ENCODE results near the gene MEX3D.
"Not testable (repeated sequence)": the region's sequence is repeated elsewhere in the genome, so short reads cannot be mapped to it uniquely, and the experiment has no call there.

MEX3D gene

GRCh38 chr19:1524972-1525325 is 43.2 kb downstream of the MEX3D start:
- DNase-seq (ENCODE audit: insufficient read length, low spot score) (no peak), FAIRE-seq (peak; percentile 31)
- TF ChIP-seq PAX5 (IDR thresholded peaks at IDR 0.05; ENCODE audit: insufficient read depth, low read length, severe bottlenecking) (no peak), SPI1 (IDR thresholded peaks at IDR 0.05; ENCODE audit: low read depth, low read length) (no peak), POLR2A (IDR thresholded peaks at IDR 0.05; ENCODE audit: low read depth, low read length) (no peak), TAF1 (IDR thresholded peaks at IDR 0.05; ENCODE audit: low read depth, low read length) (no peak)

GRCh38 chr19:1524287-1524971 is 43.7 kb downstream of the MEX3D start:
- TF ChIP-seq PAX5 (IDR thresholded peaks at IDR 0.05; ENCODE audit: insufficient read depth, low read length, severe bottlenecking) (no peak), TAF1 (IDR thresholded peaks at IDR 0.05; ENCODE audit: low read depth, low read length) (no peak), POLR2AphosphoS5 (IDR thresholded peaks at IDR 0.05; ENCODE audit: low read depth, low read length) (no peak), POLR2A (IDR thresholded peaks at IDR 0.05; ENCODE audit: low read depth, low read length) (no peak), POU2F2 (IDR thresholded peaks at IDR 0.05; ENCODE audit: low read depth, low read length) (no peak)
- DNase-seq (ENCODE audit: insufficient read length, low spot score) (no peak), FAIRE-seq (peak; percentile 64)

- no peak for FAIRE-seq
- no peak for TF ChIP-seq TAF1 (IDR thresholded peaks at IDR 0.05; ENCODE audit: low read depth, low read length)
- TF ChIP-seq PAX5 (IDR thresholded peaks at IDR 0.05; ENCODE audit: insufficient read depth, low read length, severe bottlenecking) = no peak
- TF ChIP-seq POU2F2 (IDR thresholded peaks at IDR 0.05; ENCODE audit: low read depth, low read length) = no peak
- no peak for TF ChIP-seq POLR2A (IDR thresholded peaks at IDR 0.05; ENCODE audit: low read depth, low read length)
- TF ChIP-seq POLR2AphosphoS5 (IDR thresholded peaks at IDR 0.05; ENCODE audit: low read depth, low read length) = no peak
- TF ChIP-seq SPI1 (IDR thresholded peaks at IDR 0.05; ENCODE audit: low read depth, low read length) = no peak
- DNase-seq (ENCODE audit: insufficient read length, low spot score) = no peak
Observed at GRCh38 chr19:1523412-1524286, 44.5 kb downstream of the MEX3D start, which contains the start of gene PLK5. PLK5 (plus strand) TSS chr19:1524077; CDS start chr19:1526997, 2,920 bp downstream.

GRCh38 chr19:1522838-1523237 is 45.3 kb downstream of the MEX3D start:
- FAIRE-seq (no peak), DNase-seq (ENCODE audit: insufficient read length, low spot score) (no peak)
- no peak for TF ChIP-seq PAX5 (IDR thresholded peaks at IDR 0.05; ENCODE audit: insufficient read depth, low read length, severe bottlenecking)
- TF ChIP-seq POU2F2 (IDR thresholded peaks at IDR 0.05; ENCODE audit: low read depth, low read length) = no peak
- TF ChIP-seq POLR2AphosphoS5 (IDR thresholded peaks at IDR 0.05; ENCODE audit: low read depth, low read length) = no peak

GRCh38 chr19:1522061-1522460 is 46.1 kb downstream of the MEX3D start:
- no peak for DNase-seq (ENCODE audit: insufficient read length, low spot score)
- FAIRE-seq = no peak
- no peak for TF ChIP-seq POU2F2 (IDR thresholded peaks at IDR 0.05; ENCODE audit: low read depth, low read length)
- TF ChIP-seq PAX5 (IDR thresholded peaks at IDR 0.05; ENCODE audit: insufficient read depth, low read length, severe bottlenecking) = no peak
- TF ChIP-seq SPI1 (IDR thresholded peaks at IDR 0.05; ENCODE audit: low read depth, low read length) = no peak
- TF ChIP-seq POLR2AphosphoS5 (IDR thresholded peaks at IDR 0.05; ENCODE audit: low read depth, low read length) = no peak
- no peak for TF ChIP-seq POLR2A (IDR thresholded peaks at IDR 0.05; ENCODE audit: low read depth, low read length)

- FAIRE-seq = no peak
- TF ChIP-seq POLR2AphosphoS5 (IDR thresholded peaks at IDR 0.05; ENCODE audit: low read depth, low read length) = no peak
- no peak for TF ChIP-seq POU2F2 (IDR thresholded peaks at IDR 0.05; ENCODE audit: low read depth, low read length)
- no peak for TF ChIP-seq SPI1 (IDR thresholded peaks at IDR 0.05; ENCODE audit: low read depth, low read length)
- no peak for TF ChIP-seq PAX5 (IDR thresholded peaks at IDR 0.05; ENCODE audit: insufficient read depth, low read length, severe bottlenecking)
- no peak for TF ChIP-seq POLR2A (IDR thresholded peaks at IDR 0.05; ENCODE audit: low read depth, low read length)
- TF ChIP-seq TAF1 (IDR thresholded peaks at IDR 0.05; ENCODE audit: low read depth, low read length) = no peak
- no peak for DNase-seq (ENCODE audit: insufficient read length, low spot score)
Observed at GRCh38 chr19:1521636-1522035, 46.5 kb downstream of the MEX3D start.

GRCh38 chr19:1520203-1520780 is 47.8 kb downstream of the MEX3D start:
- TF ChIP-seq POU2F2 (IDR thresholded peaks at IDR 0.05; ENCODE audit: low read depth, low read length) = no peak
- FAIRE-seq = no peak
- DNase-seq (ENCODE audit: insufficient read length, low spot score) = no peak

- FAIRE-seq; DNase-seq (ENCODE audit: insufficient read length, low spot score): not testable (repeated sequence)
Observed at GRCh38 chr19:1519802-1520201, 48.3 kb downstream of the MEX3D start.

GRCh38 chr19:1518471-1518870 is 49.7 kb downstream of the MEX3D start:
- TF ChIP-seq POLR2A (IDR thresholded peaks at IDR 0.05; ENCODE audit: low read depth, low read length) (no peak), TAF1 (IDR thresholded peaks at IDR 0.05; ENCODE audit: low read depth, low read length) (no peak), POU2F2 (IDR thresholded peaks at IDR 0.05; ENCODE audit: low read depth, low read length) (no peak), PAX5 (IDR thresholded peaks at IDR 0.05; ENCODE audit: insufficient read depth, low read length, severe bottlenecking) (no peak), POLR2AphosphoS5 (IDR thresholded peaks at IDR 0.05; ENCODE audit: low read depth, low read length) (no peak), SPI1 (IDR thresholded peaks at IDR 0.05; ENCODE audit: low read depth, low read length) (no peak)
- DNase-seq (ENCODE audit: insufficient read length, low spot score) (no peak), FAIRE-seq (no peak)

GRCh38 chr19:1516395-1516753 is 51.8 kb downstream of the MEX3D start:
- DNase-seq (ENCODE audit: insufficient read length, low spot score) (no peak), FAIRE-seq (no peak)
- TF ChIP-seq TAF1 (IDR thresholded peaks at IDR 0.05; ENCODE audit: low read depth, low read length) (no peak), PAX5 (IDR thresholded peaks at IDR 0.05; ENCODE audit: insufficient read depth, low read length, severe bottlenecking) (no peak), POU2F2 (IDR thresholded peaks at IDR 0.05; ENCODE audit: low read depth, low read length) (no peak), SPI1 (IDR thresholded peaks at IDR 0.05; ENCODE audit: low read depth, low read length) (no peak), POLR2AphosphoS5 (IDR thresholded peaks at IDR 0.05; ENCODE audit: low read depth, low read length) (no peak), POLR2A (IDR thresholded peaks at IDR 0.05; ENCODE audit: low read depth, low read length) (no peak)
